B cell (primary cell): ENCODE results near the gene ZNF618. TPM values are rescaled to one million over a fixed set of nuclear protein-coding genes. Genes with fewer than 3 reads are reported as not detected.

Experiments
- ATAC-seq: fragments of 200-7000 bp; cut with Tn5 transposase; one replicate; pipeline ENCODE4 v1.10.0; 2021; ENCODE audit warnings: low read depth, mild to moderate bottlenecking, moderate number of reproducible peaks, moderate library complexity
- CTCF ChIA-PET: fragments of 350-600 bp; sonication (Branson Sonifier 250); formaldehyde crosslinking; loops from one replicate; lab custom pipeline; 2021; ENCODE audit warnings: antibody characterized with exemption, inconsistent platforms; lab: Charles Lee
- POLR2A ChIA-PET: fragments of 350-600 bp; sonication (Branson Sonifier 250); formaldehyde crosslinking; loops from one replicate; lab custom pipeline; 2021; ENCODE audit warnings: antibody characterized with exemption; lab: Charles Lee
- DNase-seq: peaks from one replicate; pipeline ENCODE4 v3.0.0; 2013
- H2AFZ ChIP-seq: 2 replicates; pipeline ENCODE4 v1.6.1; 2012; ENCODE audit warnings: mild to moderate bottlenecking, low read depth, low read length; ENCODE audit not compliant: insufficient read depth, poor library complexity, severe bottlenecking
- H3K27ac ChIP-seq, 2 donors: 1 replicate in 1 of 2; 2 replicates in 1 of 2; pipeline ENCODE4 v1.5.1; 2012 to 2013; ENCODE audit warnings: low read length in 2 of 2, mild to moderate bottlenecking in 2 of 2, moderate library complexity in 1 of 2
- H3K27me3 ChIP-seq, 4 experiments: fragments of 200-600 bp in 1 of 4; sonication (generic) in 1 of 4; replicated peaks in 1 of 4; 1 replicate in 2 of 4; 2 replicates in 2 of 4; pipeline versions ENCODE4 v1.6.1 to v1.7.0; 2013 to 2016; ENCODE audit warnings: low read length in 3 of 4, mild to moderate bottlenecking in 2 of 4, mixed read lengths in 1 of 4, moderate library complexity in 1 of 4; ENCODE audit not compliant: insufficient read depth in 4 of 4, control insufficient read depth in 3 of 4; ENCODE audit errors: control extremely low read depth in 1 of 4
- H3K36me3 ChIP-seq, 2 experiments: replicated peaks in 1 of 2; 1 replicate in 1 of 2; 2 replicates in 1 of 2; pipeline versions ENCODE4 v1.6.1 to v1.7.1; 2013; ENCODE audit warnings: low read length in 1 of 2; ENCODE audit not compliant: insufficient read depth in 2 of 2, control insufficient read depth in 1 of 2; ENCODE audit errors: control extremely low read depth in 1 of 2, extremely low read depth in 1 of 2
- H3K4me1 ChIP-seq, 2 donors: fragments of 200-600 bp in 1 of 2; sonication (generic) in 1 of 2; 1 replicate in 1 of 2; 2 replicates in 1 of 2; pipeline versions ENCODE4 v1.5.1 to v1.6.1; 2013 to 2017; ENCODE audit warnings: low read length in 2 of 2; ENCODE audit not compliant: control insufficient read depth in 2 of 2, insufficient read depth in 2 of 2
- H3K4me2 ChIP-seq: replicated peaks from 2 replicates; pipeline ENCODE3; 2012; ENCODE audit warnings: mild to moderate bottlenecking, low read depth, low read length; ENCODE audit not compliant: poor library complexity, severe bottlenecking
- H3K4me3 ChIP-seq, 5 experiments: fragments of 200-600 bp in 1 of 5; sonication (generic) in 1 of 5; 1 replicate in 3 of 5; 2 replicates in 2 of 5; pipeline versions ENCODE4 v1.5.1 to v1.7.0; 2011 to 2016; ENCODE audit warnings: low read length in 4 of 5, mild to moderate bottlenecking in 4 of 5, low read depth in 2 of 5, control low read depth in 1 of 5, moderate library complexity in 1 of 5; ENCODE audit not compliant: insufficient read depth in 1 of 5; ENCODE audit errors: control extremely low read depth in 1 of 5, extremely low read depth in 1 of 5
- H3K79me2 ChIP-seq: fragments of 200-600 bp; sonication (generic); one replicate; pipeline ENCODE4 v1.6.0; 2016; ENCODE audit warnings: low read length; ENCODE audit not compliant: control insufficient read depth, insufficient read depth
- H3K9ac ChIP-seq: fragments of 200-600 bp; sonication (generic); 2 replicates; pipeline ENCODE4 v1.6.1; 2017; ENCODE audit warnings: mild to moderate bottlenecking, low read length, moderate library complexity
- H3K9me3 ChIP-seq, 3 donors: one replicate each; pipeline versions ENCODE4 v1.6.1 to v1.7.1; 2013; ENCODE audit warnings: low read length in 2 of 3; ENCODE audit not compliant: control insufficient read depth in 2 of 3, insufficient read depth in 1 of 3; ENCODE audit errors: control extremely low read depth in 1 of 3
- H4K20me1 ChIP-seq: 2 replicates; pipeline ENCODE4 v1.6.0; 2012; ENCODE audit warnings: mild to moderate bottlenecking, low read length; ENCODE audit not compliant: insufficient read depth, control insufficient read depth, poor library complexity, severe bottlenecking
- H3K27ac Mint-ChIP-seq: one replicate; pipeline ENCODE4 v1.8.0; 2021; ENCODE audit warnings: mixed read lengths
- H3K27me3 Mint-ChIP-seq: one replicate; pipeline ENCODE4 v1.8.0; 2021; ENCODE audit warnings: mixed read lengths
- H3K4me1 Mint-ChIP-seq: one replicate; pipeline ENCODE4 v1.8.0; 2021; ENCODE audit warnings: mixed read lengths
- H3K4me3 Mint-ChIP-seq: one replicate; pipeline ENCODE4 v1.8.0; 2021; ENCODE audit warnings: mixed read lengths
- H3K9me3 Mint-ChIP-seq: one replicate; pipeline ENCODE4 v1.8.0; 2022; ENCODE audit warnings: mixed read lengths; ENCODE audit not compliant: insufficient read depth
- EZH2 ChIP-seq: IDR thresholded peaks from 2 replicates; pipeline ENCODE4 v1.6.1; 2012; ENCODE audit warnings: borderline replicate concordance, low read depth, mild to moderate bottlenecking, moderate library complexity, low read length; ENCODE audit not compliant: insufficient read depth, poor library complexity, severe bottlenecking
- WGBS: methylation state at CpG from one replicate; pipeline ENCODE4 v1.1.5; 2013; ENCODE audit warnings: missing lambda C conversion rate; ENCODE audit not compliant: insufficient coverage; 5-methylcytosine and 5-hydroxymethylcytosine counted together
- intact Hi-C: fragments of 100-400 bp; cut with micrococcal nuclease; formaldehyde crosslinking; loops from one replicate; pipeline ENCODE4 v1.10.0; 2022
- polyA plus RNA-seq: library from polyadenylated mRNA; depleted of rRNA; stranded (reverse); fragments of >200 nt; gene quantifications from 2 replicates; pipeline ENCODE4 v1.2.3, GENCODE V29; 2012
- total RNA-seq, 2 donors: library from RNA; stranded (reverse); fragments of 120-200 nt in 1 of 2; gene quantifications; 1 replicate in 1 of 2; 2 replicates in 1 of 2; pipeline versions ENCODE4 v1.2.3 to v1.2.4, GENCODE V29; 2013 to 2022
- TF ChIP-seq, protein P1 (sequence below): fragments of 200-600 bp; IDR thresholded peaks from one replicate; pipeline ENCODE4 v1.8.0; 2022; ENCODE audit warnings: antibody characterized with exemption, mild to moderate bottlenecking

ZNF618 gene
- total and polyA plus RNA-seq, 2 donors (not counting 1 experiment from before 2014, with no cell fraction given) = 1.4 to 2.5 TPM

GRCh38 chr9:113873446-113873845 lies 2.7 kb upstream of the ZNF618 start:
- DNase-seq (no peak), ATAC-seq (no peak)
- Histone ChIP-seq H3K27me3 (peaks cover 0 to 3% (median 0%) of the 10 kb centered on the region in 4 experiments), H3K4me3 (no peak overlapping the region), H4K20me1 (no peaks in the 10 kb centered on the region), H3K4me2 (no peak overlapping the region), H2AFZ (no peak overlapping the region), H3K4me1 (peaks cover 0 to 3% of the 10 kb centered on the region in 2 donors), H3K36me3 (no peaks in the 10 kb centered on the region), H3K9me3 (no peaks in the 10 kb centered on the region), H3K79me2 (no peaks in the 10 kb centered on the region), H3K9ac (no peak overlapping the region), H3K27ac (no peak overlapping the region)
- H3K9me3 Mint-ChIP-seq = no peaks in the 10 kb centered on the region
- H3K4me1 Mint-ChIP-seq = peaks cover 4% of the 10 kb centered on the region
- CTCF ChIA-PET = no interaction called here
- no peak overlapping the region for H3K27ac Mint-ChIP-seq
- WGBS = 97% methylated on average over 5 of the region's 5 CpGs
- POLR2A ChIA-PET = no interaction called here
- H3K27me3 Mint-ChIP-seq = peaks cover 37% of the 10 kb centered on the region
- H3K4me3 Mint-ChIP-seq = peak overlapping the region; percentile 45
- no peak for TF ChIP-seq EZH2
- TF ChIP-seq, protein P1, sequence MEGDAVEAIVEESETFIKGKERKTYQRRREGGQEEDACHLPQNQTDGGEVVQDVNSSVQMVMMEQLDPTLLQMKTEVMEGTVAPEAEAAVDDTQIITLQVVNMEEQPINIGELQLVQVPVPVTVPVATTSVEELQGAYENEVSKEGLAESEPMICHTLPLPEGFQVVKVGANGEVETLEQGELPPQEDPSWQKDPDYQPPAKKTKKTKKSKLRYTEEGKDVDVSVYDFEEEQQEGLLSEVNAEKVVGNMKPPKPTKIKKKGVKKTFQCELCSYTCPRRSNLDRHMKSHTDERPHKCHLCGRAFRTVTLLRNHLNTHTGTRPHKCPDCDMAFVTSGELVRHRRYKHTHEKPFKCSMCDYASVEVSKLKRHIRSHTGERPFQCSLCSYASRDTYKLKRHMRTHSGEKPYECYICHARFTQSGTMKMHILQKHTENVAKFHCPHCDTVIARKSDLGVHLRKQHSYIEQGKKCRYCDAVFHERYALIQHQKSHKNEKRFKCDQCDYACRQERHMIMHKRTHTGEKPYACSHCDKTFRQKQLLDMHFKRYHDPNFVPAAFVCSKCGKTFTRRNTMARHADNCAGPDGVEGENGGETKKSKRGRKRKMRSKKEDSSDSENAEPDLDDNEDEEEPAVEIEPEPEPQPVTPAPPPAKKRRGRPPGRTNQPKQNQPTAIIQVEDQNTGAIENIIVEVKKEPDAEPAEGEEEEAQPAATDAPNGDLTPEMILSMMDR = no peak
- intact Hi-C loops = loop anchor here (10.0 kb wide), 1 partner anchor 599 kb away; the partner anchor contains the start of genes CDC26 and PRPF4

DNA sequence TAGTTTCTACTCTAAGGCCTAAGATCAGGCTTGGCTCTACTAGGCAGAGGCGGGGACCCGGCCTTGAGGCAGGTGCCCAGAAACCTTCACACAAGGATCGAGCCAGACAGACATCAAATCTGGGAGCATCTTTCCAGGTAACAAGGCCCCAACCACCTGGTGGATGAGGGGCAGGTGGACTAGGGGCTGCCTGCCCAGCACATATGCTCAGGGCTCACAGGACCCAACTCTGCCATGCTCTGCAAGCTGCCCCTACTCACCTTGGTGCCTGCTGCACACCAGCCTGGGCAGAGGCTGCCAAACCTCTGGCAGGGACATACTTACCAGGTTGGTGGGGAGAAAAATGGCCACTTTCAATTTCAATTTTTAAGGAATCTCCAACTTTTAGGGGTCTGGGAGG lies 2.2 kb upstream of the ZNF618 start:
- Histone ChIP-seq H3K4me2 (no peak overlapping the region), H3K27me3 (peaks cover 0 to 3% (median 0%) of the 10 kb centered on the region in 4 experiments), H3K27ac (no peak overlapping the region), H2AFZ (no peak overlapping the region), H3K36me3 (no peaks in the 10 kb centered on the region), H3K4me1 (peaks cover 0 to 3% of the 10 kb centered on the region in 2 donors), H3K4me3 (no peak overlapping the region), H3K9me3 (no peaks in the 10 kb centered on the region), H3K9ac (no peak overlapping the region), H4K20me1 (no peaks in the 10 kb centered on the region), H3K79me2 (no peaks in the 10 kb centered on the region)
- no peak for DNase-seq
- Mint-ChIP-seq H3K27ac (no peak overlapping the region), H3K4me3 (peak overlapping the region; percentile 45), H3K9me3 (no peaks in the 10 kb centered on the region), H3K27me3 (peaks cover 35% of the 10 kb centered on the region), H3K4me1 (peaks cover 4% of the 10 kb centered on the region)
- ATAC-seq = no peak
- intact Hi-C loops = loop anchor here (10.0 kb wide), 1 partner anchor 599 kb away; the partner anchor contains the start of genes CDC26 and PRPF4
- WGBS = 100% methylated on average over 1 of the region's 3 CpGs
- CTCF ChIA-PET = no interaction called here
- no peak for TF ChIP-seq EZH2
- POLR2A ChIA-PET = no interaction called here
